GM12865 (cell line): ENCODE data around the gene OSBPL10.

ENCODE experiments used
- DNase-seq: peaks from one replicate; pipeline ENCODE4 v3.0.0; 2010; ENCODE audit warnings: low read depth
- H3K4me3 ChIP-seq: 2 replicates; pipeline ENCODE4 v1.5.1; 2011; ENCODE audit warnings: mild to moderate bottlenecking, low read depth, low read length, control low read depth
- TF ChIP-seq, protein P1 (sequence below): IDR thresholded peaks from 2 replicates; pipeline ENCODE4 v1.5.1; 2011; ENCODE audit warnings: low read length, control low read depth, low read depth, inconsistent platforms; ENCODE audit not compliant: insufficient read depth; ENCODE audit errors: missing control alignments

The OSBPL10 gene

DNA sequence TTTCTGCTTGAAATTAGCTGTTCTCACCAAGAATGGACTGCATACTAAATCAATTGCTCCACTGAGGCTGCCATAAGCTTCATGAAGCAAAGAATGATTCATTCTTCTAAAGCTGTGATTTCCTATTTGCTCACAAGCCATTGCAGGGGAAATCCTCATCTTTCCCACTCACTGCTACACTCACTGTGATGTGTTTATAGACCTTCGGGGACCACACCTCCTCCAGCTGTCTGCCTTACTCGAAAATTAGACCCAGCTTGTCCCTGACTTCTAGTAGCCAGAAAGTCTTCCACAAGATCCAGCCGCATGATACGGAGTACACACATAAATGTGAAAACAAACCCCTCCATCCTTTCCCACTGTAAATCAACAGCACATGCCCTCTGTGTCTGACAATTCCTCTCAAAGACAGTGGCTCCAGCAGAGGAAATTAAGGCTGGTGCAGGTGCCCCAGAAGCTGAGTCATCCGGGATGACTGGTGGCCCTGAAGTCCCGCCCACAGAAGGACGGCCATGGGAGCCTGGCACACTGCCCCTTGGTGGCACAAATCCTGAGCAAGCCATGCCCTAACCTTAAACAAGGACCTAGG, 276.4 kb downstream of the OSBPL10 start:
- TF ChIP-seq, protein P1, sequence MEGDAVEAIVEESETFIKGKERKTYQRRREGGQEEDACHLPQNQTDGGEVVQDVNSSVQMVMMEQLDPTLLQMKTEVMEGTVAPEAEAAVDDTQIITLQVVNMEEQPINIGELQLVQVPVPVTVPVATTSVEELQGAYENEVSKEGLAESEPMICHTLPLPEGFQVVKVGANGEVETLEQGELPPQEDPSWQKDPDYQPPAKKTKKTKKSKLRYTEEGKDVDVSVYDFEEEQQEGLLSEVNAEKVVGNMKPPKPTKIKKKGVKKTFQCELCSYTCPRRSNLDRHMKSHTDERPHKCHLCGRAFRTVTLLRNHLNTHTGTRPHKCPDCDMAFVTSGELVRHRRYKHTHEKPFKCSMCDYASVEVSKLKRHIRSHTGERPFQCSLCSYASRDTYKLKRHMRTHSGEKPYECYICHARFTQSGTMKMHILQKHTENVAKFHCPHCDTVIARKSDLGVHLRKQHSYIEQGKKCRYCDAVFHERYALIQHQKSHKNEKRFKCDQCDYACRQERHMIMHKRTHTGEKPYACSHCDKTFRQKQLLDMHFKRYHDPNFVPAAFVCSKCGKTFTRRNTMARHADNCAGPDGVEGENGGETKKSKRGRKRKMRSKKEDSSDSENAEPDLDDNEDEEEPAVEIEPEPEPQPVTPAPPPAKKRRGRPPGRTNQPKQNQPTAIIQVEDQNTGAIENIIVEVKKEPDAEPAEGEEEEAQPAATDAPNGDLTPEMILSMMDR = no peak
- no peak for DNase-seq

DNA sequence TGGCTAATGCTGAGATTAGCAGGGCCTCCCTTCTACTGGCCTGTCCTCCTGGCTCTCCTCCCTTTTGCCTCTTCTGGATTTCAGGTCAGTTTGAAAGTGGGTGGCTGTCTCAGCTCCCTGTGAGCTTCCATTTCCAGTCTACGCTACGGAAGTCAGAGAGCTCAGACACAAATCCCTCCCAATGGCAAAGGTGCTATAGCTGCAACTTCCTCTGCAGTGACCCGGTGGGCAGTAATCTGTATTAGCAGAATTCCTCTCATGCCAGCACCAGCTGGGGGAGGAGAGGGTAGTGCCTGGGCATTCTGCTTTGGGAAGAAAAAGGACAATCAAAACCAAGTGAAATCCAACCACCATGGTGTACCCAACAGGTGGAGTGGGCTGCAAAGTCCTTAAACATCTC, 276.9 kb downstream of the OSBPL10 start:
- TF ChIP-seq, protein P1 = no peak
- H3K4me3 ChIP-seq = no peak overlapping the region
- DNase-seq = no peak

More for the DNA sequence above, 276.4 kb downstream of the OSBPL10 start:
- no peak overlapping the region for H3K4me3 ChIP-seq

DNA sequence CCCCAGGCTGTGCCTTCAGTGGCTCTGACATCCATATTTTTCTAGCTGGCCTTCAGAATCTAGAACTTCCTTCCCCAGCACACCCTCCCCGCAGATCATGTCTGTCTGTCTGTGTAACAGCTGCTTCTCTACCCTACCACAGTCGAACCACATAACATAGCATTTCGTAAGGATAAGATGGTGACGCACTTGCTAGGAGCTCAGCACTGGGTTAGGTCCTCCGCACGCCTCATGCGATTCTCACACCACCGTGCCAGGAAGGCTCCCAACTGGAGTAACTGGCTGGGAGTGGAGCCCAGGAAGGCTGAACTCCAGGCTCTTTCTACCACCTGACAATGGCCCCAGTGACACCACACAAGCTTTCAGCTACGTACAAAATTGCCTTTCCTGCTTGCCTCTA, 279.8 kb downstream of the OSBPL10 start:
- TF ChIP-seq, protein P1 = no peak
- H3K4me3 ChIP-seq = no peak overlapping the region
- DNase-seq = no peak

DNA sequence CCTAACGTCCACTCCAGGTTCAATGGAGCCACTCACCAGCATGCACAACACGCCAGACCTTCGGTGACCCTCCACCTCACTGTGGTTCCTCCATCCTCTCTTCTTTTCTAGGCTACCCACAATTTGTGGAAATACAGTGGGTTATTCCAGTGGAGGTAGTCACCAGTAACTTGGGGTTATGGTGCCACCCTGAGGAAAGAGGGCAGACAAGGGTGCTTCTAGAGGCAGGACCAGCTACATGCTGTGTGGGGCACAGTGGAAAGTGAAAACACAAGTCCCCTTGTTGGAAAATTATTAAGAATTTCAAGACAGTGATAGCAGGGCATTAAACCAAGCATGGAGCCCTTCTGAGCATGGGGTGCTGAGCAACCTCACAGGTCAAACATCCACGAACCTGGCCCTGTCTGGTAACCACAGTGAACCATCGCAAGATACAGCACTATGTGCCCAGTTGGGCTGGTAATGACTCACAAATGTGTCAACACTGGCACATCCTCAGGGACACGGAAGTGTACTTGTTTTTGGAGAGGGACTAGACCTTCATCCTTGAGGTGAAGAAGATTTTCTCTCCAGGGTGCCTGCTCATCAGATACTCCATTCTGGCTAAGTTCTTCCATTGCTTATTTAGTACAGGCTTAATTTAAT, 281.6 kb downstream of the OSBPL10 start:
- TF ChIP-seq, protein P1 = no peak
- DNase-seq = peak; percentile 15
- no peak overlapping the region for H3K4me3 ChIP-seq

DNA sequence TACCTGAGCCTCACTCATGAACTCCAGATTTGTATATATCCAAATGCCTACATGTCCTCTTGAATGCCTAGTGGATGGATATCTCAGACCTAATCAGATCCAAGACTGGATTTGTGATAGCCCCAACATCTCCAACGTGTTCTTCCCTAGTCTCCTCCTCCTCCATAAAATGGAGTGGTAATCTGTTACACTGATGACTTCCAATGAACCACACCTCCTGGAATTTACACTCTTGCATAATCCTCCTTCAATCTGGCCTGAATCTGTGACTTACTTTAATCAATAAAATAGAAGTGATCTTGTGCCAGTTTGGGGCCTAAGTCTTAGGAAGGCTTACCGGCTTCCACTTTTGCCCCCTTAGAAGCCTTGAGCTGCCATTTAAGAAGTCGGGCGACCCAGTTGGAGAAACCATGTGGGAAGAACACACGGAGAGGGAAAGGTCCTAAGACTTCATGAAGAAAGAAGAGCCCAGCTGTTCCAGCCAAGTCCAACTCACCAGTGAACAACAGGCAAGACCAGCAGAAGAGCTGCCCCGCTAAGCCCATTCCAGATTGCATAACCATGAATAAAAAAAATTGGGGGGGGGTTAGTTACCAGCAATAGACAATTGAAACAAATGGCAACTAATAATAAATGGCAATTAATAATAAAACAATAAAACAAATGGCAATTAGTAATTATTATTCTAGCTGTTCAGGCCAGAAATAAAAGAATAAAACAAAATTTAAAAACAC, 284.1 kb downstream of the OSBPL10 start:
- TF ChIP-seq, protein P1 = no peak
- no peak for DNase-seq
- no peak overlapping the region for H3K4me3 ChIP-seq

DNA sequence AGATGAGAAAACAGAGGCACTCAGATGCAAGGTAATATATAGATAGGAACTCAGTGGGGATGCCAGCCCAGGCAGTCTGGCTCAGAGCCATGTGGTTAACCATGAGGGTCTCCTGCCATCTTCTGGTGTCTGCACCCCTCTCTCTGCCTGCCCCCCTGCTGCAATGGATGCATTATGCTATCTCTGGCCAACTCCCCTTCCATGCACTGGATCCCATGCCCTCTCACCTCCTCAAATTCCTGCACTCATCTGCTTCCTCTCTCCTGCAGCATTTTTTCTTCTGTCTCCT, 285.1 kb downstream of the OSBPL10 start:
- H3K4me3 ChIP-seq = no peak overlapping the region
- TF ChIP-seq, protein P1 = no peak

More for the DNA sequence above, 285.1 kb downstream of the OSBPL10 start:
- no peak for DNase-seq
